HL-60 (cell line): ENCODE measurements around the gene APMAP.

ENCODE experiments used
- DNase-seq, 2 experiments: peaks; one replicate each; pipeline ENCODE4 v3.0.0-alpha.2; 2010 to 2020; ENCODE audit warnings: low read depth in 1 of 2, low spot score in 1 of 2
- H3K27ac ChIP-seq: fragments of 250-450 bp; sonication (Bioruptor Pico); replicated peaks from 2 replicates; pipeline ENCODE4 v1.5.1; 2020; ENCODE audit warnings: mild to moderate bottlenecking, moderate library complexity
- H3K27me3 ChIP-seq: fragments of 250-450 bp; sonication (Bioruptor Pico); 2 replicates; pipeline ENCODE4 v1.5.1; 2021; ENCODE audit warnings: mild to moderate bottlenecking, moderate library complexity; ENCODE audit not compliant: insufficient read depth, poor library complexity, severe bottlenecking
- H3K4me3 ChIP-seq: replicated peaks from 2 replicates; pipeline ENCODE4 v1.5.1; 2011; ENCODE audit warnings: mild to moderate bottlenecking, control low read depth, low read length; ENCODE audit not compliant: insufficient read depth
- CTCF ChIP-seq: IDR thresholded peaks from one replicate; pipeline ENCODE4 v1.5.1; 2011; ENCODE audit warnings: low read length, control low read depth, inconsistent platforms; ENCODE audit not compliant: insufficient read depth
- GABPA ChIP-seq: IDR thresholded peaks from 2 replicates; pipeline ENCODE4 v1.6.1; 2012; ENCODE audit warnings: low read depth
- POLR2AphosphoS5 ChIP-seq: IDR thresholded peaks from 2 replicates; pipeline ENCODE4 v1.6.1; 2012; ENCODE audit warnings: low read depth
- REST ChIP-seq: IDR thresholded peaks from 2 replicates; pipeline ENCODE4 v1.6.1; 2012; ENCODE audit warnings: low read depth; ENCODE audit not compliant: insufficient replicate concordance
- SPI1 ChIP-seq: IDR thresholded peaks from 2 replicates; pipeline ENCODE4 v1.6.1; 2012; ENCODE audit warnings: low read depth, mild to moderate bottlenecking, borderline replicate concordance

Gene APMAP

GRCh38 chr20:24977797-24978196 lies 14.8 kb downstream of the APMAP start:
- TF ChIP-seq POLR2AphosphoS5, result no peak
- no peak for TF ChIP-seq GABPA
- TF ChIP-seq CTCF, result no peak
- TF ChIP-seq SPI1, result no peak
- no peak for TF ChIP-seq REST
- no peaks in the 10 kb centered on the region for H3K27me3 ChIP-seq
- DNase-seq, result no peak
- H3K27ac ChIP-seq, result no peak overlapping the region
- no peak overlapping the region for H3K4me3 ChIP-seq

GRCh38 chr20:24977336-24977735 lies 15.2 kb downstream of the APMAP start:
- no peak overlapping the region for H3K4me3 ChIP-seq
- no peak overlapping the region for H3K27ac ChIP-seq
- H3K27me3 ChIP-seq, result no peaks in the 10 kb centered on the region
- DNase-seq, result no peak
- TF ChIP-seq CTCF (no peak), SPI1 (no peak), POLR2AphosphoS5 (no peak), GABPA (no peak), REST (no peak)

GRCh38 chr20:24972341-24972740 lies 20.2 kb downstream of the APMAP start:
- DNase-seq, result no peak

More at GRCh38 chr20:24972341-24972740, 20.2 kb downstream of the APMAP start:
- Histone ChIP-seq H3K4me3 (no peak overlapping the region), H3K27ac (no peak overlapping the region), H3K27me3 (no peaks in the 10 kb centered on the region)
- no peak for TF ChIP-seq GABPA
- no peak for TF ChIP-seq SPI1
- no peak for TF ChIP-seq CTCF
- TF ChIP-seq POLR2AphosphoS5, result no peak
- no peak for TF ChIP-seq REST
